ENCODE measurements around the gene FAM228A. TPM values are rescaled to one million over a fixed set of nuclear protein-coding genes. Genes with fewer than 3 reads are reported as not detected.
"Not testable (repeated sequence)": the region's sequence is repeated elsewhere in the genome, so short reads cannot be mapped to it uniquely, and the experiment has no call there.

The FAM228A gene
- 3.2 TPM for total RNA-seq
- long read RNA-seq, partial matches to known transcripts, result 0 of 4 reads
- long read RNA-seq, other reads (novel, unspliced or antisense), result 1 of 4 reads

DNA sequence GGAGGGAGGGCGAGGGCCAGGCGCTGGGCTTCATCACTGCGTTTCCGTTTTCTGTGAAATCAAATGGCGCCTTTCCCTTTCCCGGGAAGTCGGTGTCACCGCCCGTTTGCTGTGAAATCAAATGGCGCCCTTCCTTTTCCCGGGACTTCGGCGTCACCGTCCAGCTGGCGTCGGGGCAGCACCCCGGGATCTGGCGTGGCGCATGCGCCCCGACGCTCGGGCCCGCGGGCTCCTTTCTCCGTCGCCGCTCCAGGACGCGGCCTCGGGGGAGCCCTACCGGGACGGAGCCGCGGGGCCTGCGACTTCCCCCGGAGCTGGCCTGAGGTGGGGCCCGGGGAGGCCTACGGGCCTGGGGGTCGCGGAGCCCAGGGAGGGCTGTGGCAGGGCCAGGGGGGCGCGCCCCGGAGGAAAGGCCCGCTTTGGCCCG, at the start of gene FAM228A:
FAM228A (plus strand) TSS at position 203 of the 427 bp plus-strand sequence. CDS start 428 bp downstream, outside the sequence.
- no peak for DNase-seq (ENCODE audit: low spot score)

DNA sequence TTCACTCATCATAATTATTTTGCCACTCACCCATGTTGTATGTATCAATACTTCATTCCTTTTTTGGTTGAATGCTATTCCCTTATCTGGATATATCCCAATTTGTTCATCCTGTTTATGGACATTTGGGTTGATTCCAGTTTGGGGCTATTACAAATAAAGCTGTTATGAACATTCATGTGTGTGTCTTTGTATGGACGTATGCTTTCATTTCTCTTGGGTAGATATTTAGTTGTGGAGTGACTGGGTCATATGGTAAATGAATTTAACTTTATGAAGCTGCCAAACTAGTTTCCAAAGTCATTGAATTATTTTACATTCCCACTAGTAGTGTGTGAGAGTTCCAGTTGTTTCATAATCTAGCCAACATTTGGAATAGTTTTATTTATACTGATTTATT, 48.9 kb upstream of the FAM228A start:
- no peak for DNase-seq (ENCODE audit: low spot score)

- no peak for DNase-seq (ENCODE audit: low spot score)
Measured at GRCh38 chr2:24132543-24132942, 42.3 kb upstream of the FAM228A start.

GRCh38 chr2:24140305-24140704, 34.5 kb upstream of the FAM228A start:
- DNase-seq (ENCODE audit: low spot score), result not testable (repeated sequence)

- no peak for DNase-seq (ENCODE audit: low spot score)
Measured at GRCh38 chr2:24147364-24147763, 27.5 kb upstream of the FAM228A start.

DNA sequence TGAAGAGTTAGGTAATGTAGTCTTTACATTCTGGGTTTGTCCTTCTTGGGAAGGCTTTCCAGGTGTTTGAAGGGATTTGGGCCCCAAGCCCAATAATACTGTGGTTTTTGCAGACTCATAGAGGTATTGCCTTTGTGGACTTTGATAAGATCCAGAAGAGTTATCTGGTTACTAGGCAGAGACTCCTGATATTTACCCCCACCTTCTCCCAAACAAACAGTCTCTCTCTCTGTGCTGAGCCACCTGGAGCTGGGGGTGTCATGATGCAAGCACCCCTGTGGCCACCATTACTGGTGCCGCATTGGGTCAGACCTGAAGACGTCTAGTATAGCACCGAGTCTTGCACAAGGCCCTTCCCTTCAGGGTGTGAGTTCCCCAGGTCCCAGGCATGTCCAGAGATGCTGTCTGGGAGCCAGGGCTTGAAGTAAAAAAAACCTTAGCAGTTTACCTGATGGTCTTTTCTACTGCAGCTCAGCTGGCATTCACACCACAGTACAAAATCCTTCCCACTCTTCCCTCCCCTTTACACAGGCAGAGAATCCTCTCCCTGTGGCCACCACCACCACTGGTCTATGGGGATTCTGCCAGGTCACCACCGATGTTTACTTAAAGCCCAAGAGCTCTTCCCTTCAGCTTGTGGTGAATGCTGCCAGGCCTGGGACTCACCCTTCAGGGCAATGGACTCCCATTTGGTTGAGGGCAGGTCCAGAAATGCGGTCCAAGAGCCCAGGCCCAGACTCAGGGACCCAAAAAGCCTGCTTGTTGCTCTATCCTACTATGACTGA, 22.2 kb upstream of the FAM228A start:
- no peak for DNase-seq (ENCODE audit: low spot score)

DNA sequence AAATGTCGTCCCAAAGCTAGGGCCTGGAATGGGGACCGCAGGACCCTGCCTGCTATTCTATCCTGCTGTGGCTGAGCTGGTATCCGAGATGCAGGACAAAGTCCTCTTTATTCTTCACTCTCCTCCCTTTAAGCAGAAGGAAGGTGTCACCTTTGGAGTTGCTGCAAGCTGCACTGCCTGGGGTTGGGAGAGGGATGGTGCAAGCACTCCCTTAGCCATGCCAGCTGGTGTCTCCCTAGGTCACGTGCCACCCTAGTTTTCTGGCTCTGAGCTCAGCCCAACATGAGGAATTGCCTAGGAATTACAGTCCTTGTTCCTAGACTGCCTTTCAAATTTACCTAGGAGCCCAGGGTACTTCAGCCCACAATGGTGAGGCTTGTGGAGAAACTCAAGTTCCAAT, 21.4 kb upstream of the FAM228A start:
- DNase-seq (ENCODE audit: low spot score), result no peak

- no peak for DNase-seq (ENCODE audit: low spot score)
Measured at GRCh38 chr2:24158131-24158530, 16.7 kb upstream of the FAM228A start.

DNA sequence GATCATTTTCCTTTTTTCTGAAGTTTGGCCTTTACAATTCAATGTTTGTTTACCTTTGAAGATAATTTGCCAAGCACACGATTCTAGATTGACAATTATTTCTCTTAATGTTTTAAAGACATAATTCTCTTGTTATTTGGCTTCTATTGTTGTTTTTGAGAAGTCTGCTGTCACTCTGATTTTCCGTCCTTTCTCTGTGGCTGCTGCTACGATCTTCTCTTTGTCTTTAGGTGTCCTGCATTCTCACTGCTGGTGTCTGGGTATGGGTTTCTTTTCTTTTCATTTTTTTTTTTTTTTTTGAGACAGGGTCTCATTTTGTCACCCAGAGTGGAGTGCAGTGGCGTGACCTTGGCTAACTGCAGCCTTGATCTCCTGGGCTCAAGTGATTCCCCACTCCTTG, 15.1 kb upstream of the FAM228A start:
- no peak for DNase-seq (ENCODE audit: low spot score)

DNA sequence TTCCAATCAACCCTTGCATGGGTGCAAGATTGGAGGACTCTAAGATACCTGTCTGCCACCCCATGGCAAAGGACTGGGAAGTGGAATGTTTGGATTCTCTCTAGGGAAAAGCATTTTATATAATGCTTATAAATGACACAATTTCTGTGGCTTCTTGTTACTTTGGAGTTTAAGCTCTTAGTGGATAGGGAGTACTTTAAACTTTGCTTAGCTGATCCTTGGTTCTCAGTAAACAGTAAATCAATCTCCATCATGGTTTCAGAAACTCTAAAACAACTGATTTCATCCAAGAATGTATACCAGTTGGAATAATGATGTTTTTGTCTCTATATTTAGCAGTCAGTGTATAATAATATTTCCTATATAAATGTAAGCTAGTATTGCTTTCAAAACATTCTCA, 14.1 kb upstream of the FAM228A start:
- DNase-seq (ENCODE audit: low spot score), result no peak

GRCh38 chr2:24162494-24162893, 12.4 kb upstream of the FAM228A start:
- DNase-seq (ENCODE audit: low spot score), result no peak

DNA sequence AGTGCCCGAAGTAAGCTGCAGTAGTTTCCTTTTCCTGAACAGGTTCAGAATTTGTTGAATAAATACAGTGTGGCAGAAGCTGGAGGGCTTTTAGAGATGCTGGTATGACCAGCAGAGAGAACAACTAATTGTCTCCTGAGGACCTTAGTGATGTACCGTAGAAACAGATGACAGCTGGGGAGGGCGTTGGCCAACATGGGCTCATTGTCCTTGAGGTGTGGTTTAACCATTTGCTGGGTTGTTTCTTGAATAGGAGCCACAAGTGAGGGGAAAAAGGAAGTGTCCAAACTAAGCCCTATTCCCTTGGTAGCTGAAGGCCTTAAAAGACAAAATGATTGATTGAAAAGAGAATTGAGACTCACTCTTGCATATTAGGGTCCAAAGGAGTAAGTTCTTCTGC, 11.7 kb upstream of the FAM228A start:
- DNase-seq (ENCODE audit: low spot score), result no peak

GRCh38 chr2:24163601-24164000, 11.3 kb upstream of the FAM228A start:
- no peak for DNase-seq (ENCODE audit: low spot score)

- DNase-seq (ENCODE audit: low spot score), result no peak
Measured at GRCh38 chr2:24164416-24164973, 10.4 kb upstream of the FAM228A start.

- no peak for DNase-seq (ENCODE audit: low spot score)
Measured at GRCh38 chr2:24169023-24169422, 5.8 kb upstream of the FAM228A start.

GRCh38 chr2:24175631-24176187, 856 bp downstream of the FAM228A start:
- no peak for DNase-seq (ENCODE audit: low spot score)

GRCh38 chr2:24176326-24176725, 1.5 kb downstream of the FAM228A start:
- DNase-seq (ENCODE audit: low spot score), result no peak

DNA sequence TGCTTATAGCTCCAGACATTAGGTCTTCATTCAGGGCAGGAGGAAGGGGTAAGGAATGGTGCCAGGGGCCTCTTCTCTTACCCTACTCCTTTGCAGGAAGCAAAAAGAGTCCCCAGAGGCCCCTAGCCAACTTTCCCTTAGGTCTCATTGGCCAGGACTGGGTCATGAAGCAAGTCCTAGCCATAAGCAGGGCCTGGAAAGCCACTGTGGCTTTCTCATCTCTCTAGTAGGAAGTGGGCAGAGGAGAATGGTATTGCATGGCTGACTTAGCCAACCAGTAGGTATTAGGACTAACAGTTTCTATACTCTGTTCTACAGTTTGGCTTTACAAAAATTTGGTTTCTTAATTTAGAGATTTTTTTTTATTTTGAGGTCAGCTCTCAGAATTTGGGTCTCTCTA, 4.8 kb downstream of the FAM228A start:
- no peak for DNase-seq (ENCODE audit: low spot score)

- DNase-seq (ENCODE audit: low spot score), result no peak
Measured at GRCh38 chr2:24181849-24182248, 7.0 kb downstream of the FAM228A start.

DNA sequence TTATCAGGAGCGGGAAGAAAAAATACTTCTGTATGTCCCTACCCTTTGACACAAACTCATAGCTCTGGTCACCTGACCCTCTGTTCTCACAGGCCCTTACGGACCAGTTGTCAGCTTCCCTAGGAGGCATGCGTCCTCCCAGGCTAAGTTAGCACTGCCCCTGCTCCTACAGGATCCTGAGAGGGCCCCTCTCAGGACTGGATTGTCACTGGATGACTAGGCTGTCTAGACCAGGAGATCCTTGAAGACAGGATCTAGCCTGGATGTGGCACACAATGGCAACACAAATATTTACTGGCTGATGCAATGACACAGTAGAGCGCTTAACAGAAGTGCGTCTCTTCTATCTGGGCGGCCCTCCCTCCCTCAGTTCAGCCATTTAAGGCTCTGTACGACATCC, 7.7 kb downstream of the FAM228A start:
- no peak for DNase-seq (ENCODE audit: low spot score)

DNA sequence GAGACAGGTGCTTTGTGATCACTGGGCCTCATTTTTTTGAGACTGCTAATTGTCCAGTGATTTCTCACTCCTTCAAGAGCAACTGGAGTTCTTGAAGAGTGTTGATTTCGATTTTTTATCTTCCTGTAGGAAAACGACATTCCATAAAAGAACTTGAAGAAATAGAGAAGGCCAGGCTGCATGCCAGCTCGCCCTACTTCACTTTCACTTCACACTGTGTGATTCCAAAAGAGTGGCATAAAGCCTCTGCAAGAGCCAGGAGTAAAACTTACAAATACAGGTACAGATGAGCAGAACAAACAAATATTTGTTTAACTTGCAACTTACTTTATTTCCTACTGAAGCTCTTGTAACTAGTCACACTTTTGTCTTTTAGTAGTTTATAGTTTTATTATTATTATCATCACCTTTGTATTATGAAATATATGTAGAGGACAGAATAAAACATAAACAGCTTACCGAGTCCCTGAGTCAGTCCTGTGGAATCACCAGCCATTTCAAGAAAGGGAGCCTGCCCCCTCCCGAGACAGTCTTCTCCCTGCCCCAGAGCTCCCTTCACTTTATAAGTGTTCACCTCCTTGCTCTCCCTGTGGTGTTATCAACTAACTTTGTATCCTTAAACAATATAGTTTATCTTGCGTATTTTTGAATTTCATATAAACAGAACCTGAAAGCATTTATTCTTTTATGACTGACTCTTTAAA, 8.7 kb downstream of the FAM228A start:
- DNase-seq (ENCODE audit: low spot score), result no peak

DNA sequence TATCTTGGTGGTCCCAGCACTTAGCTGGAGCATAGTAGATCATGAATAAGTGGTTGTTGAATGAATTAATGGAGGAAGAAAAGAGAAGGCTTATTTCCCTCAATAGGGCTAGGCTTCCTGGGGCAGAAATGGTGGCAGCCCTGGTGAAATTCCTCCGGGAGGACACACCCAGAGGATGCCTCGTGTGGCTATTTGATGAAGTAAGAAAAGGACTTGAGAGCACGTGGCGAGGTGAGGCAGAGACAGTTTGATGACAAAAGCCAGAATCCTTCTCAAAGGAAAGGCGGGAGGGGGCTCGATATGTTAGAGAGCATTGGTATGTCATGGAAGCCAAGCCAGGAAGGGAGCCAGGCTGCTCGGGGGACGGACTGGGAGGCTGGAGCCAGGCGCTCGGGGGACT, 14.7 kb downstream of the FAM228A start:
- no peak for DNase-seq (ENCODE audit: low spot score)

Data from mesenteric fat pad (tissue), 1 donor.